Upper lobe of right lung (tissue), 1 donor: Measurements from ENCODE around the gene C1QTNF1. TPM values are rescaled to one million over a fixed set of nuclear protein-coding genes. Genes with fewer than 3 reads are reported as not detected.
"Not testable (repeated sequence)": the region's sequence is repeated elsewhere in the genome, so short reads cannot be mapped to it uniquely, and the experiment has no call there.

Source experiments
- ATAC-seq: fragments of 200-7000 bp; cut with Tn5 transposase; one replicate; pipeline ENCODE4 v1.9.1; 2020; ENCODE audit warnings: mild to moderate bottlenecking, moderate library complexity
- DNase-seq: peaks from one replicate; pipeline ENCODE4 v3.0.0-alpha.2; 2020
- H3K27ac ChIP-seq: fragments of 200-600 bp; one replicate; pipeline ENCODE4 v1.8.0; 2022
- H3K27me3 ChIP-seq: fragments of 200-600 bp; one replicate; pipeline ENCODE4 v1.8.0; 2022; ENCODE audit warnings: mild to moderate bottlenecking
- H3K36me3 ChIP-seq: fragments of 200-600 bp; one replicate; pipeline ENCODE4 v1.8.0; 2022
- H3K4me1 ChIP-seq: fragments of 200-600 bp; one replicate; pipeline ENCODE4 v1.8.0; 2022
- H3K4me3 ChIP-seq: fragments of 200-600 bp; one replicate; pipeline ENCODE4 v1.8.0; 2022; ENCODE audit warnings: mild to moderate bottlenecking
- H3K9me3 ChIP-seq: fragments of 200-600 bp; one replicate; pipeline ENCODE4 v1.8.0; 2022
- CTCF ChIP-seq: fragments of 200-600 bp; IDR thresholded peaks from one replicate; pipeline ENCODE4 v1.8.0; 2022; ENCODE audit warnings: antibody characterized with exemption
- intact Hi-C: fragments of 100-400 bp; cut with DNase I; formaldehyde crosslinking; loops from one replicate; pipeline ENCODE4 v1.11.0; 2022
- total RNA-seq: library from RNA; stranded (reverse); fragmentation: NEBNext Ultra II Directional; extraction: Animal tissue kit (Norgen Biotek cat#: 25700); gene quantifications from one replicate; pipeline ENCODE4 v1.2.1, GENCODE V29; 2021
- donor health status: DM: no; HTN: yes; CAD: no; lungs with severe emphysema.

The C1QTNF1 gene
- total RNA-seq, 1 donor from 2014 or later: 28.3 TPM

GRCh38 chr17:79028496-79029326 is 4.7 kb downstream of the C1QTNF1 start:
- intact Hi-C loops: no loop called here
- no peak overlapping the region for H3K4me3 ChIP-seq

GRCh38 chr17:79029327-79030009 is 5.5 kb downstream of the C1QTNF1 start:
- H3K27ac ChIP-seq: no peak overlapping the region
- no peak for TF ChIP-seq CTCF
- no peaks in the 10 kb centered on the region for H3K9me3 ChIP-seq
- no peak overlapping the region for H3K4me3 ChIP-seq
- intact Hi-C loops: no loop called here
- H3K4me1 ChIP-seq: peaks cover 43% of the 10 kb centered on the region
- ATAC-seq (no peak), DNase-seq (peak; percentile 54)
- no peaks in the 10 kb centered on the region for H3K27me3 ChIP-seq
- H3K36me3 ChIP-seq: no peaks in the 10 kb centered on the region

More at GRCh38 chr17:79028496-79029326, 4.7 kb downstream of the C1QTNF1 start:
- Histone ChIP-seq H3K4me1 (peaks cover 39% of the 10 kb centered on the region), H3K27me3 (no peaks in the 10 kb centered on the region), H3K27ac (peak overlapping the region; percentile 77), H3K36me3 (no peaks in the 10 kb centered on the region), H3K9me3 (no peaks in the 10 kb centered on the region)
- no peak for TF ChIP-seq CTCF
- ATAC-seq (no peak), DNase-seq (peak; percentile 40)

- ATAC-seq, intact Hi-C loops, H3K27me3 ChIP-seq, H3K9me3 ChIP-seq, H3K27ac ChIP-seq, H3K4me3 ChIP-seq, DNase-seq, H3K36me3 ChIP-seq: not testable (repeated sequence)
- H3K4me1 ChIP-seq: peaks cover 35% of the 10 kb centered on the region
These were observed 6.7 kb downstream of the C1QTNF1 start for GRCh38 chr17:79030636-79031035.

GRCh38 chr17:79031996-79032875 is 8.3 kb downstream of the C1QTNF1 start:
- intact Hi-C loops: no loop called here
- no peaks in the 10 kb centered on the region for H3K9me3 ChIP-seq
- no peak overlapping the region for H3K4me3 ChIP-seq
- DNase-seq: peak; percentile 52
- H3K27ac ChIP-seq: no peak overlapping the region
- ATAC-seq: no peak
- peaks cover 40% of the 10 kb centered on the region for H3K4me1 ChIP-seq
- H3K27me3 ChIP-seq: no peaks in the 10 kb centered on the region
- no peak for TF ChIP-seq CTCF
- H3K36me3 ChIP-seq: no peaks in the 10 kb centered on the region

GRCh38 chr17:79033046-79033616 is 9.2 kb downstream of the C1QTNF1 start:
- no peaks in the 10 kb centered on the region for H3K36me3 ChIP-seq
- H3K9me3 ChIP-seq: no peaks in the 10 kb centered on the region
- DNase-seq (peak; percentile 23), ATAC-seq (no peak)
- intact Hi-C loops: no loop called here
- no peaks in the 10 kb centered on the region for H3K27me3 ChIP-seq
- H3K27ac ChIP-seq: no peak overlapping the region
- H3K4me3 ChIP-seq: no peak overlapping the region
- peaks cover 31% of the 10 kb centered on the region for H3K4me1 ChIP-seq
- no peak for TF ChIP-seq CTCF
